GM19023 (cell line): ENCODE measurements around the gene RNF225.
"Not testable (repeated sequence)": the region's sequence is repeated elsewhere in the genome, so short reads cannot be mapped to it uniquely, and the experiment has no call there.

Experiments used
- ATAC-seq: cut with Tn5 transposase; IDR thresholded peaks from one replicate; pipeline ENCODE4 v1.9.1; 2021; ENCODE audit warnings: mild to moderate bottlenecking, moderate library complexity; ENCODE audit not compliant: unreplicated experiment

The RNF225 gene

DNA sequence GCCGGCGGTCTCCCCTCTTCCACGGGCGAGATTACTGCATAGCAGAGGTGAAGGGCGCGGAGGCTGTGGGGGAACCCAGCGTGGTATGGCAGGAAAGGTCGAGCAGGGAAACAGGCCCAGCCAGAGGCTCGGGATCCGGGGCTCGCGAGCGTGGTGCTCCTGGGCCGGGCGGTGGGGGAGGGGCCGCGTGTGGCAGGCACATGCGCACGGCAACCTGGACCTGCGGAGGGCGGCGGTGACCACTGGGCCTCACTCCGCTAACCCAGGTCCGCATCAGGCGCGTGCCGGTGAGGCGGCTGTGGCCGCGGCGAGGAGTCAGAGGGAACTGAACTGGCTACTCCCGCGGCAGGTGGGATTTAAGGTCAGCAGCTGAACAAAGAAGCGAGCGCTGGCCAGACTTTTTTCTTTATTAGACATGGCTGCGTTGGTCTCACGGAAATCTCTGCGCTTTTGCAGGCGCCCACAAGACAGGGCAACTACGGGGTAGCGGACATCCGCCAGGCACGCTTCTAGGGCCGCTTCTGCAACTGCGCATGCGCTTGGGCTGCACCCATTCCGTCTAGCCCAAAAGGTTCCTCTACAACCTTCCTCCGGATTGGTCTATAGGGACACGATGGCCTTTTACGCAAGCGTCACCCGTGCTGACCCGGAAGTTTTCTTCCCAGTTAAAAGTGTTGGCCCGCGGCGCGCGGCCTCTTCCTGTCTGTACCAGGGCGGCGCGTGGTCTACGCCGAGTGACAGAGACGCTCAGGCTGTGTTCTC lies 8.7 kb upstream of the RNF225 start, which contains the start of gene RPS5:
RPS5 (plus strand) TSS at position 694 of the 762 bp plus-strand sequence. CDS start 869 bp downstream, outside the sequence.
- peak; percentile 80 for ATAC-seq

DNA sequence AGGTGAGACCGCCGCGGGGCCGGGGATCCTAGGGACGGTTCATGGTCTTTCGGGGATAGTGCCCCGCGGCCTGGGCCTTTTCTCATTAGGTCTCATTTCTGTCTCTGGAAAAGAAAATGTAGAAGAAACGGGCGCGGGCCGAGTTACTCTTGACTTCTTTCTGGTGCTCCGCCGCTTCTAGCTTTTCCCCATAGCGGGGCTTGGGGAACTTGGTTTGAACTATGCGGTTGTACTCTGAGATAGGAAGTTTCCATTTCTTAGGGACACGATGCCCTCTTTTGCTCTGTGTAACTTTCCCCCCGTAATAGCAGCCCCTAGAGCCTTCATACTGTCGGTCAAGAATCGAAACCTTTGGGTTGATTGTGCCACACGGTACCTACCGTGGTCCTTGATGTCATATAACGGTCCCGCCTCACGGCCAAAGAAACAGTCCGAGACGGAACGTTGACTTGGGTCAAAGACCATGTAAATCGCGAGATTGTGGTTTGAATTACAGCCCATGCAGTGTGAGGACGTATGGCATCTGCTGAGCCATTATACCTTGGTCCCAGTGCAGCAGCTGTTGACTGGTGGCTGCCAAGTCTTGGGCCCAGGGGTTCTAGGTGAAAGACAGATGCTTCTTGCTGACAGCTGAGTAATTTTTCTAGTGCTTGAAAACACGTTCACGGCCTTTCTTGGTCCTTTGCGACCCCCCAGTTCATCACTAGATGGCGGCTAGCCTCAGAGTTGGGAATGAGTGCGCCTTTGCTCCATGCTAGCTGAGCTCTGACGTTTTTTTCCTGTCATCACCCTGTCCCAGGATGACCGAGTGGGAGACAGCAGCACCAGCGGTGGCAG lies 7.9 kb upstream of the RNF225 start:
- no peak for ATAC-seq

DNA sequence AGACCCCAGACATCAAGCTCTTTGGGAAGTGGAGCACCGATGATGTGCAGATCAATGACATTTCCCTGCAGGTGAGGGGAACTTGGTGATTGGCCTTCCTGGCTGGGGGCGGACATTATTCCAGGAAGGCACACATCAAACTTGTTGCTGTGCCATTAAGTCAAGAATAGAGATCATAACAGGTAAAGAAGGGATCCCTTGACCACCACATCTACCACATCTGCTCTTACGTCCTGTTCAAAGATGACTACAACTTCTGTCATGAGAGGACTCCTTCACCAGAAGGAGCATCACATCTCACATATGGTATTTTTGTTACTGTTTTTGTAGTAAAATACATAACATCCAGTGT lies 7.3 kb upstream of the RNF225 start:
- no peak for ATAC-seq

DNA sequence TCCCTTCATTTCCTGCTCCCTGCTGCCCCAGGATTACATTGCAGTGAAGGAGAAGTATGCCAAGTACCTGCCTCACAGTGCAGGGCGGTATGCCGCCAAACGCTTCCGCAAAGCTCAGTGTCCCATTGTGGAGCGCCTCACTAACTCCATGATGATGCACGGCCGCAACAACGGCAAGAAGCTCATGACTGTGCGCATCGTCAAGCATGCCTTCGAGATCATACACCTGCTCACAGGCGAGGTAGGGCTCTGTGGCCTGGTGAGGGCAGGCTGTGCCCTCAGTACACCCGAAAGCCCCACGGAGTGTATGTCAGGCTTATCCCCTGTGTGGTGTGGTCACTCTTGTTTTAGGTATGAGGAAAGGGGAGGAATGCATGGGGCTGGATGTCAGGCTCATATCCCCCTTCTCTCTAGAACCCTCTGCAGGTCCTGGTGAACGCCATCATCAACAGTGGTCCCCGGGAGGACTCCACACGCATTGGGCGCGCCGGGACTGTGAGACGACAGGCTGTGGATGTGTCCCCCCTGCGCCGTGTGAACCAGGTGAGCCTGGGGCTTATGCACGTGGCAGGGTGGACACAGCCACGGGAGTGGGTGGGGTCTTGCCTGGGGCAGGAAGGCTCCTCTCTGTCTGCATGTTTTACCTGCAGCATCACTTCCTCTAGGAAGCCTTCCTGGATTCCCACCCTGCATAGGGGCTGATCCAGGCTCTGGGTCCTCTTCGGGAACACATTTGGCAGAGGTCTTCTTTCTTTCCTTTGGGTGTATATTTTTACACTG lies 2.3 kb upstream of the RNF225 start:
- no peak for ATAC-seq

DNA sequence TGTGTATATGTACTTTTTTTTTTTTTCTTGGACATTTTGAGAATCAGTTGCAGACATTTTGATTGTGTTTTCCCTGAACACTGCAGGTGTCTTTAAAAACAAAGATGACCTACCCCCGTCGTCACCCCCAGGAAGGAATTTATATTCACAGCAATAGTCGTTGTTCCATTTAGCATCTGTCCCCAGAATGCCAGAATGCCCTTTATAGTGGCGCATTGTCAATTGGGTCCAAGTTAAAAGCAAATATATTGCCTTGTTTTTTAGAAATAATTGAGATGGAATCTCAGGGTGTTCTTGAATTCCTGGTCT lies 1.8 kb upstream of the RNF225 start:
- ATAC-seq = no peak

DNA sequence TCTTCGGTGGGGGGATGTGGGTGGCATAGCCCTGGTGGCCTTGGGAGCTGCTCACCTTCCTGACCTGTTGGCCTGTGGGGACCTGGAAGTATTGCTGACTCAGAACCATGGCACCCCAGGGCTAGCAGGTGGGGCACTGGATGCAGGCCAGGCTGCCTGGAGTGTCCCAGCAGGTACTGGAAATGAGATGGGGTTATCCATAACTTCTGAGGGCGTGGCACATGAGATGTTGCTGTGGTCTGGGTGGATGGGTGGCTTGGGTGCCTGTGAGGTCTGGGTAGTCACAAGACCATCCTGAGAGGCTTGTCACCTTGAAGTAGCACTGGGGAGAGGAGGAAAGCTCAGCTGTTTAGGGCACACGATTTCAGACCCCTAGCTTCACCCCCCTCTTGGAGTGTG lies 636 bp upstream of the RNF225 start:
- ATAC-seq = no peak

DNA sequence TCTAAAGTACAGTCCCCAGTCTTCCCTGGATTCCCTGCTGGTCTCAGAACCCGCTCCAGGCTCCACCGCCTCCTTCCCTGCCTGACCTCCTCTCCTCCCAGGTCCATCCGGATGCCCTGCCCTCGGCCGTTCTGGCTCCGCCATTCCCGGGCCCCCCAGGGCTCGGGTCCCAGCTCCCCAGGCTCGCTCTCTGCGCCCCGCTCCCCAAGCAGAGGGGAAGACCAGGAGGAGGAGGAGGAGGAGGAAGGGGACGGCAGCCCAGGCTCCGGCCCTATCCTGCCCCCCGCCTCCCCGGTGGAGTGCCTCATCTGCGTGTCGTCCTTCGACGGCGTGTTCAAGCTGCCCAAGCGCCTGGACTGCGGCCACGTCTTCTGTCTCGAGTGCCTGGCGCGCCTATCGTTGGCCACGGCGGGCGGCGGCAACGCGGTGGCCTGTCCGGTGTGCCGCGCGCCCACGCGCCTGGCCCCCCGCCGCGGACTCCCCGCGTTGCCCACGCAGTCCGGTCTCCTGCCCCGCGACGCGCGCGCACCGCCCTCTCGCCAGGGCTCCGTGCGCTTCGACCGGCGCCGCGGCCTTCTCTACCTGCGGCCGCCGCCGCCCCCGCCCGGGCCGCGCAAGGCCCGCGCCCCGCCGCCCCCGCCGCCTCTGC lies 647 bp downstream of the RNF225 start:
- ATAC-seq = no peak

DNA sequence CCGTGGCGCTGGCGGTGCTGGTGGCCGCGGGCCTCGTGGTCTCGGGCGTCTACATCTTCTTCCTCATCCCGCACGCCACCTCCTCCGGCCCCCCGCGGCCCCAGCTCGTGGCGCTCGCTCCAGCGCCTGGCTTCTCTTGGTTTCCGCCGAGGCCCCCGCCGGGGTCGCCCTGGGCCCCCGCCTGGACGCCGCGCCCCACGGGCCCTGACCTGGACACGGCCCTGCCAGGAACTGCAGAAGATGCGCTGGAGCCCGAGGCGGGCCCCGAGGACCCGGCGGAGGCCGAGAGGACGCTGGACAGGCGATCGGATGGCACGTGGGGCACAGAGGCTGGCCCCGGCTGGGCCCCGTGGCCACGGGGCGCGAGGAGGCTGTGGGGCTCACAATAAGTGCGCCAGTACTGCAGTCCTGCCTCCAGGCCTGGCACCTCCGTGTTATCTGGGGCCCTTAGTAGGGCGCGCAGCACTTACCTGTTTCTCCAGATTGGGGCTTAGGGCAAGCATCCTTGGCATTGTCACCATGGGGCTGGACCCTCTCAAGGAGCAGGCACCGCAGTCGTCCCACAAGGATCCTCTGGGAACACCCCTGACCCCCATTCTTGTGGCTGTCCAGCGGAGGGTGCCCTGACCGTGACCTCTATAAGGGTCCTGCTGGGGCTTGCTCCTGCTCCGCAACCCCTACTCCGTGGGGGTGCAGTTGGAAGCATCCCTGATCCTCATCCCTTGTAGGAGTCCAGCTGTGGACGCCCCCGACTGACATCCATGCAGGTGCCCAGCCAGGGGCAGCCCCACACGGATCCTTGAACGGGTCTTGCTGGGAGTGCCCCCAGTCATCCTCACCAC lies 1.5 kb downstream of the RNF225 start:
- no peak for ATAC-seq

DNA sequence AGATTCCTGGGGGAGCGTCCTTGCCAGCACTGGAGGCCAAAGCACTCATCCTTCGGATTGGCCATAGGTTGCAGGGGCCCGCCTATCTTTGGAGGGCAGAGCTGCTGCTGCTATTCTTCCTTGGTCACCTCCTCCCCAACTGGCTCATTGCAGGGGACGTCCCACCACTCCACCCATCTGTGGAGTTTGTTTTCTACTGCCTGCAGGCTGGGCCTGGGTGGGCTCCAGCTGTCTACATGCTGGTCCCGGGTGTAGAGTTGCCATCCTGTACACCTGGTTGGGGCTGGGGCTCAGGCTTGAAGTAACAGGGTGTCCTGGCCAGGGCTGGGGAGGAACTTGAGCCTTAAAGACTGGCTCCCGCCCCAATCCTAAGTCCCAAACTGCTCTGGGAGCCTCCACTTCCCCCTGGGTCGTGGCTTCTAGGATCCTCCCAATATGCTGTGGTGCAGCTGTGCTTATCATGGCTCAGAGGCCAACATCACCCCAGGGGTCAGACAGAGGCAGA lies 2.1 kb downstream of the RNF225 start:
- no peak for ATAC-seq

DNA sequence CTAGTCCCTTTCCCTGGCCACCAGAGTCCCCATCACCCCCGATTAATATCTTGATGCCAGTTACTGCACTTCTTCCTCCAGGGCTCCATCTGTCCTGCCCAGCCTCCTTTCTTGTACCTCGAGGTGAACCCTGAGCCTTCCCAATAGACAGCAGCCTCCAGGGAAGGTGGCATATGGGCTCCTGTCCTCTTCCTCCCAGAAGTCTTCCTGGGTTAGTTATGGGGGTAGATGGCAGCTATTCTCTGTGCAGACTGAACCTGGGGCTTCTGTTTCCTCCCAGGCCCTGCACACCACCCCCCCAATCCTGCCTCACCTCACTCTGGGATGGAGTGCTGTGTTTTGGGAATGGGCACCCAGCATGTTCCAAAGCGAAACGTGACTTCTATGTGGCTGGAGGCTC lies 2.6 kb downstream of the RNF225 start:
- no peak for ATAC-seq

DNA sequence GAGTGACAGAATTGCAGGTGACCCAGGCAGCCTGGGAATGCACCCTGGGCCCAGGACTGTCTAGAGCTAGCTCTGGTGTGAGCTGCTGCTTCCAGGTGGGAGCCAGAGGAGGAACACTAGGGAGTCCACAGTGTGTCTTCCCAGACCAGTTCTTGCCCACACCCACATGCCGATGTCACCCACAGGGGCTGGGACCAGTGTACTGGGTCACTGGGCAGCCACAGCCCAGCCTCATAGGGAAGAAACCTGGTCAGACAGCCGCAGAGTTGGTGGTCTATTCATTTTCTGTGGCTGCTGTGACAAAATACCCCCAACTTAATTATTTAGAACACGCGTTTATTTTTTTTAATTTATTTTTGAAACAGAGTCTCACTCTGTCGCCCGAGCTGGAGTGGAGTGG lies 3.1 kb downstream of the RNF225 start:
- ATAC-seq = no peak

DNA sequence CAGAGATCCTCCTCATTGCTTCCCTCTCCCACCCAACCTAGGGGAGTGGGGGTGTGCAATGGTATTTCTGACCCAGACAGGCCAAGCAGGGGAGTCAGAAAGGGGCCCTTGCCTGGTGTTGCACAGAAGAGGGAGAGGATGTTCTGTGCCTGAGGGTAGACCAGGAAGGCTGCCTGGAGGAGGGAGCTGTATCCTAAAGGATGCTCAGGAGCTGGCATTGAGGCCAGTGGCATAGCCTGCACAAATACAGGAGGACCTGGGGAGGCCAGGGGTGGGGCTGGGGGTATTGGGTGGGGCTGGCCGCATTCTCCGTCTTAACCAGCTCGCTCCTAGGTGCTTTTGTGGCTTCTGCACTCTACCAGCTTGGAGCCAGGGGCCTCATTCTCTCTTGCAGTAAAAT lies 4.4 kb downstream of the RNF225 start:
- ATAC-seq = no peak

DNA sequence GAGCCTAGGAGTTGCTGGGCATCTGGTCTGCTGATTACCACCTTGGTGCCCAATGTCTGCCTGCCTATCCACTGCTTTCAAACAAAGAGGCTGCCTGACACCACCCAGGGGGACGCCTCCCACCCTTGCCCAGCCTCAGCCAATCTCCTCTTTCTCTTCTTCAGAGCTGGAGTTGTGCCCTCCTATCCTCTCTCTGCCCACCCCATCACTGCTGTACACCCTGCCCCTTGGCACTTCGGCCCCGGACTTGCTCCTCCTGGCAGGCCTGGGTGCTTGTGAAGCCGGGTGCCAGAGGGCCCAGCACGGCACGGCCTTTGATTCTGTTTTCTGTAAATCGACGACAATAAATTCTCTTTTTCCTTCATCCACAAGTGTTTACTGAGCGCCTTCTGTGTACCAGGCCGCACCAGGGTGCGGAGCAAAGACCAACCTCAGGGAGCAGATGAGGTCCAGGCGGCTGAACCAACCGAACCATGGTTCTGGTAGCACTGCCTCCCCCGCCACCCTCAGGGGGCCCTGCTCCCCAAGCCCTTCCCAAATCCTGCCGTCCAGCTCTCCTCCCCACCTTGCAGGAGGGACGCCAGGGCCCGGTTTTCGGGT lies 5.0 kb downstream of the RNF225 start:
- ATAC-seq = no peak

DNA sequence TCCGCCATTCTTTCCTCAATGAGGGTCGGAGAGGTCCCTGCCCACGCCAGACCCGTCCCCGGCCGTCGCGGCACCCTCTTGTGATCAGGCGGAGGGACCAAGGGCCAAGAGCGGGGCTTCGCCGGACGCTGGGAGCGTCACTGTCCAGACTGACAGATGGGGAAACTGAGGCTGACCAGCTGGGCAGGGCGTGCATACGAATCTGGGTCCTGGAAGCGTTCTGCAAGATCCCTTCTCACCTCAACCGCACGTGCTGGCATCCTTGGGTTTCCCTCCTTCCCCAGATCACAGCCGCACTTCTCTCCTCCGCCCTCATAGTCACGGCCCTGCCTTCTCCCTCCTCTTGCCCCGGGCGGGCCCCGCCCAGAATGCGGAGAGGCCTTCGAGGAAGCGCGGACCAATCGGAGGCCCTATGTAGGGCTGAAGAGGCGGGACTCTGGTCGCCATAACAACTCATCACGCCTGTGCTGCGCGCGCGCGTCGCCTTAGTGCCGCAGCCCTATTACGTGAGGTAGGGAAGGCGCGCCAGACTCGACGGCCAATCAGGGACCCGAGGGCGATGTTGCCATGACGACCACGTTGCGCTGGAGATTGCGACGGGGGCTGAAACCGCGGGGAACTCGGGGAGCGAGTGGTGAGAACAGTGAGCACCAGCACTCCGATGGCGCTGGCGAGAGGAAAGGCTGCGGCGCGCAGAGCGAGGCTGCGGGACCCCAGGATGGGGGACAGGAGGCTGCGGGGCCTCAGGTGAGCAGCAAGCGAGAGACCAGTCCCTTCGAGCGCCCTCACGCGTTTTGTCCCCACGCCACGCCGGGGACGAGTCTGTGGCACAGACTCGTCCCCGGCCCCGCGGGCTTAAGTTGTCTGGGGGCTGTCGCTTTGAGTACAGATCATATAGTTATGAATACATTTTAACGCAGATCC lies 5.7 kb downstream of the RNF225 start:
- ATAC-seq = peak; percentile 97

DNA sequence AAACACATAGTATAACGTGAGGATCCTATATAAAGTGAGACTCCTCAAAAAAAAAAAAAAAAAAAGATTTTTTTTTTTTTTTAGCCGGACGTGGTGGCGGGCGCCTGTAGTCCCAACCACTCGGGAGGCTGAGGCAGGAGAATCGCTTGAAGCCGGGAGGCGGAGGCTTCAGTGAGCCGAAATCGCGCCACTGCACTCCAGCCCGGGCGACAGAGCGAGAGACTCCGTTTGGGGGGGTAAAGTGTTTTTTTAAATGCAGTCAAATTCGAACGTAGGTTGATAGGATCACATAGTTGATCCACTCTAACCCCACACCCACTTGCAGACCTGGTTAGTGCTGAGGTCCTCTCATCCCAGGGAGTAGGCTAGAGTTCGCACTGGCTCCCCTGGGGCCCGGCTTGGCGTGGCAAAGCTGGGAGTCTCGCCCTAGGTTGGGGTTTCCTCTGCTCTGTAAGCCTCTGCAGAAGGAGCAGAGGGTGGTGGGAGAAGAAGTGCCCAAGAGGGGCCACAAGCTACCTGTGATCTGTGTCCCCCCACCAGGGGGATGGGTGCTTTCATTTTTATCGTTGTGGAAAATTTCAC lies 6.5 kb downstream of the RNF225 start:
- no peak for ATAC-seq

DNA sequence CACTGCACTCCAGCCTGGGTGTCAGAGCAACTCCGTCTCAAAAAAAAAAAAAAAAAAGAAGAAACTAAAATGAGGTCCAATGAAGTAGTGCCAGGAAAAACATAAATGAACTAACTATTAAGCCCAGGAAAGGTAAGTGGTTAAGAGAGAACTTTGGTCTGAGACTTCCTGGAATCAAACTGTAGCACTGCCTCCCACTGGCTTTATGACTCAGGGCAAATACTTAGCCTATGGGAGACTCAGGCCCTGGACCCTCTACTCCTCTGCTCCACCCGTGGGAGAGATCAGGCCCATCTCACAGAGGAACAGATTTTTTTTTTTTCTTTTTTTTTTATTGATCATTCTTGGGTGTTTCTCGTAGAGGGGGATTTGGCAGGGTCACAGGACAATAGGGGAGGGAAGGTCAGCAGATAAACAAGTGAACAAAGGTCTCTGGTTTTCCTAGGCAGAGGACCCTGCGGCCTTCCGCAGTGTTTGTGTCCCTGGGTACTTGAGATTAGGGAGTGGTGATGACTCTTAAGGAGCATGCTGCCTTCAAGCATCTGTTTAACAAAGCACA lies 8.5 kb downstream of the RNF225 start:
- not testable (repeated sequence) for ATAC-seq

DNA sequence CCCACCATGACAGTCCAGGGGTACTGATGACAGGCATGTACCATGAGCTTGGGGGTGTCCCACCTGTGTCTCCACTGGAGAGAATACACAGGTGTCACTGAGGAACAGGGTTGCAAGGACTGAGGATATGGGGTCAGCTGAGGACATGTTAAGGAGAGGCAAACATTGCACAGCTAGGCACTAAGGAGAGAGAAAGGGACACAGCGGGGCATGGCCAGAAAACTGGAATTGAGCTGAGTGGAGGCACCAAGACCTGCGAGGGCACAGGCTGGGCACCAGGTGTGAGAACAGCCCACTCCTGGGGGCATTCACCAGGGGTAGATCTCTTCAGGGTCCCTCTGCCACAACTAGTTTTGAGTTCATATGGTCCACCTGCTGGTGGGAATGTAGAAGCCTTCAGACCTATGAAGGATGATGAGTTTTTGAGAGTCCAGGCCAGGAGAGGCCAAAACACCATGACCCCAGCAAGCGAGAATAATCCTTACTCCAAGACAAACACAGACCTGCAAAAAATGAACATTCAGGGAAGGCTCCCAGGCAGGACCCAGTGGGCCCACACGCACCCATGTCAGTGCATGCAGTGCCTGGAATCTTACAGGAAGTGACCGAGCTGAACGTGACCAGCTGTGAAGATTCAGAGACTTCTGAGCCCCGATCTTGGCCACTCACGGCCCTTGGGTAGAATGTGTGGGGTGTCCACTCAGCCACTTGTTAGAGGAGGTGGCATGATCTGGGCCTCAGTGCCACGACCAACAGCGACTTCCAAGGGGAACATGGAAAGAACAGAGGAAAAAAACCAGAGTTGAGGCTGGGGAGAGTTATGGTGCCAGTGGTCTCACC lies 11.6 kb downstream of the RNF225 start:
- no peak for ATAC-seq
